Osteoblast (primary cell): Measurements from ENCODE around the gene OPRPN. TPM values are rescaled to one million over a fixed set of nuclear protein-coding genes. Genes with fewer than 3 reads are reported as not detected.

Experiments
- DNase-seq: peaks from one replicate; pipeline ENCODE4 v3.0.0; 2011; ENCODE audit warnings: low spot score, mixed read lengths; ENCODE audit not compliant: insufficient read length; ENCODE audit errors: missing footprints
- H2AFZ ChIP-seq: 2 replicates; pipeline ENCODE4 v1.6.0; 2011; ENCODE audit warnings: mild to moderate bottlenecking, low read length
- H3K27ac ChIP-seq: 2 replicates; pipeline ENCODE4 v1.5.1; 2011; ENCODE audit warnings: mild to moderate bottlenecking, low read depth, low read length, moderate library complexity
- H3K27me3 ChIP-seq: 2 replicates; pipeline ENCODE4 v1.6.0; 2012; ENCODE audit warnings: mild to moderate bottlenecking, control low read depth, inconsistent platforms, low read length, moderate library complexity; ENCODE audit not compliant: insufficient read depth
- H3K36me3 ChIP-seq: 2 replicates; pipeline ENCODE4 v1.5.1; 2011; ENCODE audit warnings: mild to moderate bottlenecking, low read length, control low read depth, moderate library complexity; ENCODE audit not compliant: insufficient read depth
- H3K4me1 ChIP-seq: 2 replicates; pipeline ENCODE4 v1.5.1; 2011; ENCODE audit warnings: mild to moderate bottlenecking, low read length, control low read depth, moderate library complexity; ENCODE audit not compliant: insufficient read depth
- H3K4me2 ChIP-seq: 2 replicates; pipeline ENCODE4 v1.6.0; 2011; ENCODE audit warnings: mild to moderate bottlenecking, low read length; ENCODE audit not compliant: insufficient read depth
- H3K4me3 ChIP-seq: fragments of 200-600 bp; sonication (generic); 3 replicates; pipeline ENCODE4 v1.5.1; 2012; ENCODE audit warnings: mild to moderate bottlenecking, low read length, inconsistent platforms; ENCODE audit not compliant: insufficient read depth
- H3K79me2 ChIP-seq: 2 replicates; pipeline ENCODE4 v1.6.0; 2012; ENCODE audit warnings: mild to moderate bottlenecking, low read length, control low read depth, inconsistent platforms; ENCODE audit not compliant: insufficient read depth
- H3K9me3 ChIP-seq: 2 replicates; pipeline ENCODE4 v1.5.1; 2011; ENCODE audit warnings: low read depth, low read length, control low read depth
- H4K20me1 ChIP-seq: 2 replicates; pipeline ENCODE4 v1.6.0; 2012; ENCODE audit warnings: mild to moderate bottlenecking, low read length, control low read depth; ENCODE audit not compliant: insufficient read depth
- total RNA-seq: library from RNA; depleted of rRNA; stranded (reverse); fragments of >200 nt; gene quantifications from 2 replicates; pipeline ENCODE4 v1.2.3, GENCODE V29; 2012
- TF ChIP-seq, protein P1 (sequence below): IDR thresholded peaks from 2 replicates; pipeline ENCODE4 v1.5.1; 2011; ENCODE audit warnings: mild to moderate bottlenecking, low read depth, low read length, moderate library complexity; ENCODE audit errors: extremely low read depth

The OPRPN gene, protein sequence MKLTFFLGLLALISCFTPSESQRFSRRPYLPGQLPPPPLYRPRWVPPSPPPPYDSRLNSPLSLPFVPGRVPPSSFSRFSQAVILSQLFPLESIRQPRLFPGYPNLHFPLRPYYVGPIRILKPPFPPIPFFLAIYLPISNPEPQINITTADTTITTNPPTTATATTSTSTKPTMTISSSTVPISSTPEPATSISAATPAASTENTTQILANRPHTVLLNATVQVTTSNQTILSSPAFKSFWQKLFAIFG
- not detected in 2 replicates for total RNA-seq

DNA sequence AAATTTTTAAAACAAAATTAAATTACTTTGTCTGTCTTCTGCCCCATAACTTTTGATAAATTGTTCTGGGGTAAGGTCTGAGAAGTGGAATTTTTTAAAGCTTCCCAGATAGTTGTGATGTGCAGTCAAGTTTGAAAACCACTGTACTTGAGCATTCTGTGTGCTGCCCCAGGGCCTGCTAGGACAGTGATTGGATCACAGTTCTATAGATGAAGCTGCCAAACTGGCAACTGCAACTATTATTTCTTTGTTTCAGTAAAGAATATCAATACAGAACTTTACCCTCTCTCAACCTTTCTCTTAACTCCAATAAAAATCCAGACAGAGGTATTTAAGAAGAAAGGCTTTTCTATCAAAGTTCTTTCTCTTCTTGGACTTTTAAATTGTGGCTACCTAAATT lies at the start of gene OPRPN:
TSS of gene OPRPN (plus strand) at position 361 of the 400 bp plus-strand sequence. CDS start 1,346 bp downstream, outside the sequence.
- H4K20me1 ChIP-seq, result no peaks in the 10 kb centered on the region
- H3K79me2 ChIP-seq, result no peaks in the 10 kb centered on the region
- no peaks in the 10 kb centered on the region for H3K4me1 ChIP-seq
- H3K36me3 ChIP-seq, result no peaks in the 10 kb centered on the region
- no peak within 1 kb of the TSS for H3K4me3 ChIP-seq
- no peak within 1 kb of the TSS for H3K4me2 ChIP-seq
- H2AFZ ChIP-seq, result no peak within 1 kb of the TSS
- H3K27ac ChIP-seq, result no peak within 1 kb of the TSS
- TF ChIP-seq, protein P1, sequence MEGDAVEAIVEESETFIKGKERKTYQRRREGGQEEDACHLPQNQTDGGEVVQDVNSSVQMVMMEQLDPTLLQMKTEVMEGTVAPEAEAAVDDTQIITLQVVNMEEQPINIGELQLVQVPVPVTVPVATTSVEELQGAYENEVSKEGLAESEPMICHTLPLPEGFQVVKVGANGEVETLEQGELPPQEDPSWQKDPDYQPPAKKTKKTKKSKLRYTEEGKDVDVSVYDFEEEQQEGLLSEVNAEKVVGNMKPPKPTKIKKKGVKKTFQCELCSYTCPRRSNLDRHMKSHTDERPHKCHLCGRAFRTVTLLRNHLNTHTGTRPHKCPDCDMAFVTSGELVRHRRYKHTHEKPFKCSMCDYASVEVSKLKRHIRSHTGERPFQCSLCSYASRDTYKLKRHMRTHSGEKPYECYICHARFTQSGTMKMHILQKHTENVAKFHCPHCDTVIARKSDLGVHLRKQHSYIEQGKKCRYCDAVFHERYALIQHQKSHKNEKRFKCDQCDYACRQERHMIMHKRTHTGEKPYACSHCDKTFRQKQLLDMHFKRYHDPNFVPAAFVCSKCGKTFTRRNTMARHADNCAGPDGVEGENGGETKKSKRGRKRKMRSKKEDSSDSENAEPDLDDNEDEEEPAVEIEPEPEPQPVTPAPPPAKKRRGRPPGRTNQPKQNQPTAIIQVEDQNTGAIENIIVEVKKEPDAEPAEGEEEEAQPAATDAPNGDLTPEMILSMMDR, result no peak
- H3K27me3 ChIP-seq, result no peaks in the 10 kb centered on the region
- no peak for DNase-seq
- no peaks in the 10 kb centered on the region for H3K9me3 ChIP-seq

DNA sequence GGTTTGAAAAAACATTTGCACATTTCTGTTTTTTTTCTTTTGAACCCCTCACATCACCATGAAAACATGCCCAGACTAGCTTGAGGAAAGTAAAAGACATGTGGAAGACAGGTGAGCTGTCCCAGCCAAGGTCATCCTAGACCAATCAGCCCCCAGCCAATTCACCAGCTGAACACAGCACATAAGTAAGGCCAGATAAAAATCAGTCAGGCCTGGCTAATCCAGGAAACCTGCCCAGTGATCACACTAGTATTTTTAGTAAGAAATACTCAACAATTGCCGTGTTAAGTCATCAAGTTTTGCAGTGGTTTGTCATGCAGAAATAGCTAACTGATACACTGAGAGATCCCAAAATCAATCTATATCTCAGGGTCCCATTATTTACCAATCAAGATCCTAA lies 41.6 kb upstream of the OPRPN start:
- Histone ChIP-seq H4K20me1 (no peaks in the 10 kb centered on the region), H3K27ac (no peak overlapping the region), H3K9me3 (no peaks in the 10 kb centered on the region), H3K27me3 (no peaks in the 10 kb centered on the region), H3K4me3 (no peak overlapping the region), H3K36me3 (no peaks in the 10 kb centered on the region), H3K79me2 (no peaks in the 10 kb centered on the region), H3K4me2 (no peak overlapping the region), H2AFZ (no peak overlapping the region), H3K4me1 (no peaks in the 10 kb centered on the region)
- TF ChIP-seq, protein P1, result no peak
- DNase-seq, result no peak

DNA sequence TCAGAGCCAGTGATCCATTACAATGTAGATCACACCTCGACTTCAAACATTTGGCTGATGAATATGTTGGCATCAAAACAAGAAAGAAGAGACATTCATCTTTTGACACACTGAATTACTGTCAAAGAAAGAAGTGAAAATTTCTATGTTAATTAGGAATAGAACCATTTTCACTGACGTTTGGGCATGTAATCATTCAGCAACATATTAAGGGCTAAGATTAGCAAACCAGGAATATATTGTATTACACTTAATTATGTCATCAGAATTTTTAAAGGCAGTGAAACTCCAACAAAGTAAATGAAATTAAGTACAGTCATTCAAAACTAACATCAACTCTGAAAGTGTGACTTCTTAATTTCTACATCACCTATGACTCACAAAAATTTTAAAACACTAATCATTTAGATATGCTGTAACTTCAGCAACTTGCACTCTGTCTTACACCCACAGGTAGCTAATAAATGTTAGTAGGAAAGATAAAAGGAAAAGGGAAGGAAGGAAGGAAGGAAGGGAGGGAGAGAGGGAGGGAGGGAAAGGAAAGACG lies 38.6 kb upstream of the OPRPN start:
- H3K79me2 ChIP-seq, result no peaks in the 10 kb centered on the region
- H2AFZ ChIP-seq, result no peak overlapping the region
- TF ChIP-seq, protein P1, result no peak
- DNase-seq, result no peak
- no peaks in the 10 kb centered on the region for H3K9me3 ChIP-seq
- H3K4me3 ChIP-seq, result no peak overlapping the region
- no peak overlapping the region for H3K27ac ChIP-seq
- H3K4me2 ChIP-seq, result no peak overlapping the region
- H3K27me3 ChIP-seq, result no peaks in the 10 kb centered on the region
- no peaks in the 10 kb centered on the region for H3K36me3 ChIP-seq
- no peaks in the 10 kb centered on the region for H4K20me1 ChIP-seq
- no peaks in the 10 kb centered on the region for H3K4me1 ChIP-seq

DNA sequence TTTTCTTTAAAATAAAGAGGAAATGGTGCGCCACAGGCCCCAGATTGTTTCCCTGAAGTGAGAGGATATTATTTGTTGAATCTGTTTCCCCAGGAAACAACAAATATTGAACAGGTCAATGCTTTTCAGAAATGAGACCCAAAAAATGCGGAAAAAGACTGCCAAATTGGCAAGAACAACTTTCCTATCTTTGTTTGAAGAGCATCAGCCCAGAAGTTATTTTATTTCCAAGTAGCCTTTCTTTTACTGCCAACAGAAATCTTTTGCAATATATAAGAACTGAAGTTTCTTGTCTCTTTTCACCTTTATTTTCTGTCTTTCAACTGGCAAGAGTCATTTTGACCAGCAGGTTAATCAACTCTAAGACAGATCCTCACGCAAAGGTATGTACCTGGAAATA lies 37.3 kb upstream of the OPRPN start, which contains the start of gene SMR3A:
TSS of gene SMR3A (plus strand) at position 301 of the 400 bp plus-strand sequence. CDS start 1,356 bp downstream, outside the sequence.
- Histone ChIP-seq H3K79me2 (no peaks in the 10 kb centered on the region), H3K27ac (no peak within 1 kb of the TSS), H4K20me1 (no peaks in the 10 kb centered on the region), H2AFZ (no peak within 1 kb of the TSS), H3K27me3 (no peaks in the 10 kb centered on the region), H3K4me3 (no peak within 1 kb of the TSS), H3K4me2 (no peak within 1 kb of the TSS), H3K4me1 (no peaks in the 10 kb centered on the region), H3K36me3 (no peaks in the 10 kb centered on the region), H3K9me3 (no peaks in the 10 kb centered on the region)
- TF ChIP-seq, protein P1, result no peak
- DNase-seq, result no peak
